Measurements from ENCODE around the gene FBXO17.
A peak's percentile ranks its signal among the peaks of the same experiment; 100 is the strongest.
"Not testable (repeated sequence)": the region's sequence is repeated elsewhere in the genome, so short reads cannot be mapped to it uniquely, and the experiment has no call there.

The FBXO17 gene

DNA sequence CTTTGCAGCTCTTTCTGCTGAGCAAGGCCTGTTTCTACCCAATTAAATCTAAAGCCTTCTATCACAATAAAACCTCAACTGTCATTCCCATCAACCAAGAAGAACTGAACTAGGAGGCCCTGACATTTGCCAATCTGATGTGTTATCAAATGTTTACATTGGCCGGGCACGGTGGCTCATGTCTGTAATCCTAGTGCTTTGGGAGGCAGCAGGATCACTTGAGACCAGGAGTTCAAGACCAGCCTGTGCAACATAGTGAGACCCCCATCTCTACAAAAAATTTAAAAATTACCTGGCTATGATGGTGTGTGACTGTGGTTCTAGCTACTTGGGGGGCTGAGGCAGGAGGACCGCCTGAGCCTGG is 2.8 kb upstream of the FBXO17 start:
- no peak for DNase-seq

DNA sequence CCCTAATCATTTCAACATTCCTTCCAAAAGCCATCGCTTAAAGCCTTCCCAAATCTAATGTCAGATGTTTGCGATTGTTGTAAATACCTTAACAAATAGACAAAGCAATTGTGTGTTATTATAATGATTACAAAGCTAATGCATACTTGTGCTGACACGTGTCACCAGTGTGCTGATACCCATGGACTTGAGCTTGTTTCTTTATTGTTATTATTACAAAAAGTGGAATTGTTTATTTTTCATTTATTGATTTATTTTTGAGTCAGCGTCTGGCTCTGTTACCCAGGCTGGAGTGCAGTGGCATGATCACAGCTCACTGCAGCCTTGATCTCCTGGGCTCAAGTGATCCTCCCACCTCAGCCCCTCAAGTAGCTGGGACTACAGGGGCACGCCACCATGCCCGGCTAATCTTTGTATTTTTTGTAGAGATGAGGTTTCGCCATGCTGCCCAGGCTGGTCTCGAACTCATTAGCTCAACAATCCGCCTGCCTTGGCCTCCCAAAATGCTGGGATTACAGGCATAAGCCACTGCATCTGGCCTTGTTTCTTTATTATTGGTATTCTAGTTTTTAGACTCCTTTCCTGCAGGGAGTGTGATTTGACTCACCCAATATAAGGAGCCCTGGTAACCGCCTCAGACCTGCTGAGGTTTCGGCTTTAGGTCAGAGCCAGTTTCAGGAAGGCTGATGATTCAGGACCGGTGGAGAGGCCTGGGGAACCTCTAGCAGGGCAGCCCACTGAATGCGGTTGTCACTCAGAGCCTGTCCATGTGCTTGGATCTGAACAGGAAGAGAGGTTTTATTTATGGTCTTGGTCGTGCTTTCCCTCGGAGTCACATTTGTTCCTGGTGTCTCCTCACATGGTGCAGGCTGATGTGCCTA is 2.1 kb upstream of the FBXO17 start:
- DNase-seq = no peak

DNA sequence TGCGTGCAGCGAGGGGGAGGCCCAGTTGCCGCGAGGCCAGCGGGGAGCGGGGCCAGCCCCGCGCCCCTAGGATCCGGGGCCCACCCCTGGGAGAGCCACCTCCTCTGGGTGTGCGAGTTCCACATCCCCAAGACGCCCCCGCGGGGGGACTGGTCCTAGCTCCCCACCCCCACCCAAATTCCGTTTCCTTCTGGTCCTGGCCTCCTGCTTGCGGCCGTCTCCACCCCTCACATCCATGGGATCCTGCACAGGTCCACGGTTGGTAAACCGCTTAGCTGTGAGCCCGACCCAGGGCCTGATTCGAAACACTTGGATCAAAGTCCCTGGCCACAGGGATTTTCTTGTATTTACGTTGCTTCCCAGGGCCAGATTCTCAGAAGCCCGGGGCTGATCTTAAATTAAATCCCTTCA is 324 bp upstream of the FBXO17 start:
- DNase-seq = no peak

DNA sequence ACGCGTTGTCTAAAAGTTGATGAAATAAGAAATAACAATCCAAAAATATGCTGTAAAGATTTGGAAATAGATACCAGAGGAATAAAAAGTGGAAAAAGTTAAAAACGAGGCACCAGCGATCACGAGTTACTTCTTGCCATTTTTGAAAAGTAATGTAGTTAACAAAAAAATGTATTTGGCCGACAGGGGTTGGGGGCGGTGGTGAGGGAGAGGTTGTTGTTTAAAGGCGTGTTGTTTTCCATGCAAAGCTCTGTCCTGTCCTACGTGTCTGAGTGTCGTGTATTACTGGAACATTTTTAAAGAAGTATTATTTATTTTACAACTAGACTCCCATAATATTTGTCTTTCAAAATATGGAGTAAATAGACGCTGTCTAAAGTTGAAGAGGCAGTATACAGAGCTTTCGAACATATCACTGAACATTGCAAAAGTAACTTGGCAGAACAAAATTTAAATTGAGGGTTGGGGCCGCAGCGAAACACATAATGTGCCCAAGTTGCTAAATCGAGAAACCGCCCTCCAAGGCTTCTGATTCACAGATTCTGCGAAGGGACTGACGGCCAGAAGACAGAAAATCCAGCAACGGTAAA is 823 bp downstream of the FBXO17 start:
- no peak for DNase-seq

DNA sequence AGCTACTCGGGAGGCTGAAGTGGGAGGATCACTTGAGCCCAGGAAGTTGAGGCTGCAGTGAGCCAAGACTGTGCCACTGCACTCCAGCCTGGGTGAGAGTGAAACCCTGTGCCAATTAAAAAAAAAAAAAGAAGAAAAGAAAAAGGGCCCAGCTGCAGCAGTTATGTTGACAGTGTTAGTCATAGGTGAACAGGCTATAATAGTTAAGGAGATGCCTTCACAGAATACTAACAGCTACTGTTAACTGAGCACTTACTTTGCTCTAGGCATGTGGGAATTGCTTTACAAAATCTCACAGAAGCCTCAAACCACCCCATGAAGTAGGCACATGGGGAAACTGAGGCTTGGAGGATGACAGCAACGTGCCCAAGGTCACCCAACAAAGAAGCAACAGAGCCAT is 3.9 kb downstream of the FBXO17 start:
- no peak for DNase-seq

DNA sequence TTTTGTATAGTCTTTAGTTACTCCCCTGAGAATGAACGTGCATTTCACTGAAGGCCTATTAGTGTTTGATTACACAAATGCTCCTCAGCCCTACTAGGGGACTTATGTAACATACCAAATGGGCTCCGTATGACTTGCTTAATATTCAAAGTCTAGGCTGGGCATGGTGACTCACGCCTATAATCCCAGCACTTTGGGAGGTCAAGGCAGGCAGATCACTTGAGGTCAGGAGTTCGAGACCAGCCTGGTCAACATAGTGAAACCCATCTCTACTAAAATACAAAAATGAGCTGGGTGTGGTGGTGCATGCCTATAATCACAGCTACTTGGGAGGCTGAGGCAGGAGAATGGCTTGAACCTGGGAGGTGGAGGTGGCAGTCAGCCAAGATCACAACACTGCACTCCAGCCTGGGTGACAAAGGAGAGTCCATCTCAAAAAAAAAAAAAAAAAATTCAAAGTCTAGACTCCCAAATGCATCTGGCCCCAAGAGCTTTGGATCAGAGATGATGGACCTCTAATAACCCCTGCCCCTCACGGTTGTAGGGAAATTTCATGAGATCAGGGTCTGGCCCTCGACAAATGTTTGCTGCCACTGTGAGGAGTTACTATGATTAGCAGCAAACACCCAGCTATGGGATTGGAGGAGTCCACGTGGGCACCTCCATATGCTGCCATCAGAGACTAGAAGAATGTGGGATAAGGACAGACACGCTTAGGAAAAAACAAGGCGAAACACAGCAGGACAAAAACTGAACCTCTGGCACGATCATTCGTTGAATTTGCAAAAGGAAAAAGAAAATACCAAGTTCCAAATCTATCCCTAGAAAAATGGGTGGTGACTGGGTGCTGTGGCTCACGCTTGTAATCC is 4.6 kb downstream of the FBXO17 start:
- DNase-seq = no peak

DNA sequence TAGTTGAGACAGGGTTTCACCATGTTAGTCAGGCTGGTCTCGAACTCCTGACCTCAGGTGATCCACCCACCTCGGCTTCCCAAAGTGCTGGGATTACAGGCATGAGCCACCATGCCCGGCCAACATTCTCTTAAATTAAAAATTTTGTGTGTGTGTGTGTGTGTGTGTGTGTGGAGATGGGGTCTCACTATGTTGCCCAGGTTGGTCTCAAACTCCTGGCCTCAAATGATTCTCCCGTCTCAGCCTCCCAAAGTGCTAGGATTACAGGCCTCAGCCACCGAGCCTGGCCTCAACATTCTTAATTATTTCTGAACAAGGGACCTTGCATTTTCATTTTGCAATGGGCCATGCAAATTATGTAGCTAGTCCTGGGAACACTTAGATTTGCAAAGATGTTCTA is 9.4 kb downstream of the FBXO17 start:
- DNase-seq = not testable (repeated sequence)

DNA sequence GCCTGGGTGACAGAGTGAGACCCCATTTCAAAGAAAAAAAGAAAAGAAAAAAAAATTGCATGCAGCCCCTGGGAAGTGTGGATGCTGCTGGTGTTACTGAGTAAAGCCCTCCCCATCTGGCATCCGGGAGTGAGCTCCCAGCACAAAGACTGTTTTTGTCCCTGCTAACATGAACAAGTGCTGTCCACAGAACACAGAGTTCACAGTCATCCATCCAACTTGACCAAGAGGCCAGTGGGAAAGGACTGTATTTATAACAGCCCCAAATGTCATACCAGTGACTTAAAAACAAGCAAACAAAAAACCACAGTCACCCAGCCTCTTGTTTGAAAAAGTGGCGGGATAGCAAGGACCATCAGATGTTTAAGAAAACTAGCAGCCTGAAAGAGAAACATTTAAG is 10.8 kb downstream of the FBXO17 start:
- no peak for DNase-seq

DNA sequence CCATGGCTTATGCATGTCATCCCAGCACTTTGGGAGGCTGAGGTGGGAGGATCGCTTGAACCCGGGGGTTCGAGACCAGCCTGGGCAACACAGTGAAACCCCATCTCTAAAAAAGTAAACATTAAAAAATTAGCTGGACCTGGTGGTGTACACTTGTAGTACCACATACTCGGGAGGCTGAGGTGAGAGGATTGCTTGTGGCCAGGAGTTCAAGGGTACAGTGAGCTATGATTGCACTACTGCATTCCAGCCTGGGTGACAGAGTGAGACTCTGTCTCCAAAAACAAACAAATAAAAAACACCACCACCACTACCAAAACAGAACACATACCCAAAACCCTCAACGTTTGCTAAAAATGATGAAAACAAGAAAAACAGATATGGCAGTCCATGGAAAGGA is 15.9 kb downstream of the FBXO17 start:
- DNase-seq = no peak

DNA sequence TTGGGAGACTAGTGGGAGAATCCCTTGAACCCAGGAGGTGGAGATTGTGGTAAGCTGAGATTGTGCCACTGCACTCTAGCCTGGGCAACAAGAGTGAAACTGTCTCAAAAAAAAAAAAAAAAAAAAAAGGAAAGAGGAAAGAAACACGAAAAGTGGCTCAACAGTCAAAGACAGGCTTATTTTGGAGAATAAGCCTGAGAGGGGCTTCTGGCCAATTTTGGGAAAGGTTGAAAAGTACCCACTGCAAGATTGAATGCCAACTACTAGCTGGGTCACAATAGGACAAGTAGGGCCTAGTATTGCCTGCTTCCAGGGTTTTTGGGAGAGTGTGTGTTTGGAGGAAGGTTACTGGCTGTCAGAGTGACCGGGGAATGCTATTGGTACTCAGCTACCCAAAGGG is 17.2 kb downstream of the FBXO17 start:
- no peak for DNase-seq

DNA sequence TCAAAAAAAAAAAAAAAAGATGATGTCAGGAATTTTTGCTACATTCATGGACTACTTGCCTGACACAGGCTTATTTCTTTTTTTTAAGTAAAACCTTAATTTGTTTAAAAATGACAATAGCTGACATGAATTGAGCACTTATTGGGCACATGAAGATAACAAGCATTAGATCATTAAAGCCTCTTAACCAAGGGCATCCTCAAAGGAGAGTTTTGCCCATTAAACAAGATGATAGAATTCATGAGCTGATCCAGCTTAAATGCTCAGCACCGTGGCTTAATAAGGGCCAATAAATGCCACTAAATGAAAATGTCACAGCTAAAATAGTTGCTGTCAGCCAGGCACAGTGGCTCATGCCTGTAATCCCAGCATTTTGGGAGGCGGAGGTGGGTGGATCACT is 19.3 kb downstream of the FBXO17 start:
- DNase-seq = no peak

DNA sequence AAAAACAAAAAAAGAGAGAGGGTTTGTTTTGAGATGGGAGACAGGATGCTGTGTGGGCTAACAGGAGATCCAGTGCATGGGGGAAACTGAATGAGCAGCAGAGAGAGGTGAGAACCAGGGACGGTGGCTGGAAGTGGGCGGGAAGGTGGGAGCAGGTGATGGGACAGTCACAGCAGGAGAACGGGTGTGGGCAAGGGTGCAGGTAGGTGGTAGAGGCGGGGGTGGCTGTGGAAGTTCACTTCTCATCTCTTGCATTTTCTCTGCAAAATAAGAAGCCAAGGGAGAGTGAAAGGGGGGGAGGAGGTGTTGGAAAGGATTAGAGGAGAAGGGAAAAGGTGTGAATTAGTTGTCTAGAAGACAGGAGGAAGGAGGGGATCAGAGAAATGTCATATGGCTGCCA is 21.9 kb downstream of the FBXO17 start:
- no peak for DNase-seq

DNA sequence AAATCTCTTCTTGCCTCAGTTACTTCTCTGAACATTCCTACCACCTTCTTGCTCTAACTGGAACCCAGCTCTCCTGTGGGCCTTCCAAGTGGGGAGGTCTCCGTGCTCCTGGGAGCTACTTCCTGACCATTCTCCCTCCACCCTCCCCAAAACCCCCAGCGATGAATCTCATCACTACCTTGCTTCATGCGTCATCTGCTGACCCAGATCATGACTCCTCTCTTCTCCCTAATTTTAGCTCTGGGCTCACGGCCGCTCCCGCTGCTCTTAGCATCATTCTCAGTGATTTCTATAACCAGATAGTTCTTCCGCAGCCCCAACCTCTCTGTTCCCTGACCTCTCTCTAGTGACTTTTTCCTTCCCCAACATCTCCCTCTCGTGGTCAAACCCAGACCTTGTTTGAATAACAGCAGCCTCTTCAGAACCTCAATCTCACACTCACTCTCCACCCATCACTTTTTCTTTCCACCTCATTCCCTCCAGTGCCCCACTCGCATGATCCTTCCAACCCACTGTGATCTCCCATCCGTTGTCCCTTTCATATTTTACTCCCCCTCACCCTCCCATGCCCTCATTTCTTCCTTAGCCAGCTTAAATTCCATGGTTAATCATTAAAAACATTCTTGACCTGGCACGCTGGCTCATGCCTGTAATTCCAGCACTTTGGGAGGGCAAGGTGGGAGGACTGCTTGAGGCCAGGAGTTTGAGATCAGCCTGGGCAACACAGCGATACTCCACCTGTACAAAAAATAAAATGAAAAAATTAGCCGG is 23.0 kb downstream of the FBXO17 start:
- DNase-seq = no peak

DNA sequence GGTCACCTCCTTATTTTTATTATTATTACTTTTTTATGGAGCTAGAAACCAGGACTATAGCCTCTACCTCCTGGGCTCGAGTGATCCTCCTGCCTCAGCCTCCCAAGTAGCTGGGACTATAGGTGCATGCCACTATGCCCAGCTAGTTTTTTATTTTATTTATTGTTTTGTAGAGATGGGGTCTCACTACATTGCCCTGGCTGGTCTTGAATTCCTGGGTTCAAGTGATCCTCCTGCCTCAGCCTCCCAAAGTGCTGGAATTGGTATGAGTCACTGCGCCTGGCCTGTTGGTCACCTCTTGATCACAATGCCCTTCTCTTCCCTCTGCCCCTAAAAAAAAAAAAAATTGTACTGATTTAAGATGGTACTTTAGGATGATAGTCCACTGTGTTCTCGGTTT is 24.4 kb downstream of the FBXO17 start:
- no peak for DNase-seq

DNA sequence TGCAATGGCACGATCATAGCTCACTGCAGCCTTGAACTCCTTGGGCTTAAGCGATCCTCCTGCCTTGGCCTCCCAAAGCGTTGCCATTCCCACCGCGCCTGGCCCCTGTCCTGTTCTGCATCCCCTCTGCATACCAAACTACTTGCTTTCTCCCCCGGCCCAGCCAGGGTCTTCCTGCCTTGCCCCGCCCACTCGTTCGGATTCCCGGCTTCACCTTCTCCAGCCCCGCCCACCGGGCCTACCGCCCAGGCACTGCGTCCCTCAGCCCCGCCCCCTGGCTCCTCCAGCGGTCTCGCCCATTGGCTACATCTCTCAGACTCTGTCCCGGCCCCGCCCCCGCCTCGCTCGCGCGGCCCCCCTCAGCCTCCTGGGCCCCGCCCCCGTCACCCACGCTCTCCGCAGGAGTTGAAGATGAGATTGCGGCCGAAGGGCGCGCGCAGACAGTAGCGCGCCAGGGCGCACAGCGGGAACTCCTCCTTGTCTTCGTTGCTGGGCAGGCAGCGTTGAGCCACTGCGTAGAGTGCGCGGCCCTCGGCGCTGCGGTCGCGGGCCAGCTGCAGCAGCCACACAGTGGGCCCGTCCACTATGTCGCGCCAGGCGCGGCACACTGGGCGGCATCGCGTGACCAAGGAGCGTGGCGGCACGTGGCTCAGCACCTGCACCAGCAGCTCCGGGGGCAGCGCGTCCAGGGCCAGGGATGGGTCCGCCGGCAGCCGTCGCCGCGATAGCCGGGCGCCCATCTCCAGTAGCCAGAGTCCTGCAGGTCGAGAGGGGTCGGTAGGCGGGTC is 25.8 kb downstream of the FBXO17 start:
- DNase-seq = peak; percentile 91

DNA sequence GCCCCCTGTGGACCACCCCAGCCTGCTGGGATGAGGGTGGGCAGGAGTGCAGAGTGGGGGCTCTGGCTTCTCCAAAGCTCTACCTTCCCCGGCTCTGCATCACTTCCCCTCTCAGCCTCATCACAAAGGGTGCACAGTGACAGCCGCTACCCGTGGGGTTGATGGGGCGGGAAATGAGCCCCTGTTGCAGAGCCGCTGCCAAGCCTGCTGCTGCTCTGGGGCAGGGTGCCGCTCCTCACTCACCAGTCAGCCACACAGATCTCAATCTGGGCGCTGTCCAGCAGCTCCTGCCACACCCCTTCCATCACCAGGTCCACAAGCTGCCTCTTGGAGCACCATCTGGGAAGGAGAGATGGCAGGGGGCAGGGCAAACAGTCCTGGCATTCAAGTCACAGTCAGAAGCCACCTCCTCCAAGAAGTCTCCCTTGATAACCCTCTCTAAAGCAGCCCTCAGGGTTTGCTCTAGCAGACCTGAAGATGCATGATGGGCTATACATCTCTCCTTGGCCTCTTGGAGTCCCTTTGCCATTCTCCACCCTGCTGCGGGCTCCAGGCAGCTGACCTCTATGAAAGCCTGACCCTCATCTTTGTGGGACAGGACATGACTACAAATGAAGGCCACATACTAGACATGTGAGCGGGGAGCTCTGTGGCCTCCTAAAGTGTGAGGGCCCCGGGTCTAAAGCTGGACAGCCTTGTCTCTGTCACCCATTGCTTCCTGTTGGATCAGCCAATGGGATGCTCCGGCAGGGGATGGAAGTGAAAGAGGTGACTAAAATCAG is 29.1 kb downstream of the FBXO17 start:
- DNase-seq = no peak

DNA sequence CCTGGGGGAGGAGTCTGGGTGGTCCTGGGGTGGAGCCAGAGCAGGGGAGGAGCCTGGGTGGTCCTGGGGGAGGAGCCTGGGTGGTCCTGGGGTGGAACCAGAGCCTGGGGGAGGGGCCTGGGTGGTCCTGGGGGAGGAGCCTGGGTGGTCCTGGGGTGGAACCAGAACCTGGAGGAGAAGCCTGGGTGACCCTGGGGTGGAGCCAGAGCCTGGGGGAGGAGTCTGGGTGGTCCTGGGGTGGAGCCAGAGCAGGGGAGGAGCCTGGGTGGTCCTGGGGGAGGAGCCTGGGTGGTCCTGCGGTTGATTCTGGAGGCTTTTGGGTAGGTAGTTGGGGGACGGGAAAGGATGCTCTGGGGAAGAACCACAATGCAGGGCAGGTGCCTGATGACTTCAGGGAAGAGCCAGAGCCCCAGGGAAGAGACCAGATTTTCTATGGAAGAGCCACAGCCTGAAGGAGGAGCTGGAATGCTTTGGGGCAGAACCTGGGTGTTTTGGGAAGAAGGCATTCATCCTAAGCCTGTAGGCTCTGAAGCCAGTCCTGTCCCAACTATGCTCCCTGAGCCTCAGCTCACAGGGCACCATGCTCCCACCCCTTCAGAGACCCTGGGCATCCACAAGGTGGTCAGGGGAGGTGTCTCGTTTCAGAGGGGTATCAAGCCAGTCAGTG is 29.8 kb downstream of the FBXO17 start:
- no peak for DNase-seq

DNA sequence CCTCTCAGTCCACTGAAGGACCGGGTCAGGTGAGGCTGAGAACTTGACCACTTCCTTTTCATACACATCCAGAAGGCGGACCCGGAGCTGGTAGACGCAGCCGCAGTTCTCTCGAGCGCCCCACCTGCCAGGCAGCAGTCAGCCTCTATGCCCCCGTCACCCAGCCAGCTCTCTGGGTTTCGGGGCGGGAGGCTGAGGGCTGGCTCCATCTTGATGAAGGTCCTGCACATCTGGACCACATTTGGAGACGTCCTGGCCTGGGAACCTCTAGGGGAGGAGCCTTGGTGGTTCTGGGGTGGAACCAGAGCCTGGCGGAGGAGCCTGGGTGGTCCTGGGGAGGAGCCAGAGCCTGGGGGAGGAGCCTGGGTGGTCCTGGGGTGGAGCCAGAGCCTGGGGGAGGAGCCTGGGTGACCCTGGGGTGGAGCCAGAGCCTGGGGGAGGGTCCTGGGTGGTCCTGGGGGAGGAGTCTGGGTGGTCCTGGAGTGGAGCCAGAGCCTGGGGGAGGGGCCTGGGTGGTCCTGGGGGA is 30.5 kb downstream of the FBXO17 start:
- DNase-seq = no peak

DNA sequence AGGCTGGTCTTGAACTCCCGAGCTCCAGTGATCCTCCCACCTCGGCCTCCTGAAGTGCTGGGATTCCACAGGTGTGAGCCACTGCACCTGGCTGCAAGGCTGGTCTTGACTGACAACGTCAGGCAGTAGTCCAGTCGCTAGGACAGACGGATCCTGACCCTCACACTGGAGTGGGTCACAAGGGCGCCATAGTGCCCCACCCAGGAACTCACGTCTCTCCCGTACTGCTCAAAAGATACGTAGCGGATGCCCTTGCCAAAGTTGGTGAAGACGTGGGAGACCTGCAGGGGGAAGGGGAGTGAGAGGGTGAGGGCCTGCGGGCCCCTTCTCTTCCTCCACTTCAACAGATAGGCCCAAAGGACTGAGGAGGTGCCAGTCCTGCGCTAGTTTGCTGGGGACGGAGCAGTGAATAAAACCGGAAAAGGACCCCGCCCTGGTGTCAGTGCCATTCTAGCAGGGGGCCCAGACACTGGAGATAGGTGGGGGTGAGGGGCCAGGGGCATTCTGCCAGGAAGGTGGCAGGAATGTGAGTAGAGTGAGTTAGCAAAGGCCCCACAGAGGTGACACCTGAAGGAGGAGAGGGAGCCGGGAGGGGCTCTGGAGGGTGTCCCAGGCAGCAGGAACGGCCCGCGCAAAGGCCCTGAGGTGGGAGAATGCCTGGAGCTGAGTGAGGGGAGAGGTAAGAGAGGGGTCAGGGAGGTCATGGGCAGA is 32.9 kb downstream of the FBXO17 start:
- no peak for DNase-seq

DNA sequence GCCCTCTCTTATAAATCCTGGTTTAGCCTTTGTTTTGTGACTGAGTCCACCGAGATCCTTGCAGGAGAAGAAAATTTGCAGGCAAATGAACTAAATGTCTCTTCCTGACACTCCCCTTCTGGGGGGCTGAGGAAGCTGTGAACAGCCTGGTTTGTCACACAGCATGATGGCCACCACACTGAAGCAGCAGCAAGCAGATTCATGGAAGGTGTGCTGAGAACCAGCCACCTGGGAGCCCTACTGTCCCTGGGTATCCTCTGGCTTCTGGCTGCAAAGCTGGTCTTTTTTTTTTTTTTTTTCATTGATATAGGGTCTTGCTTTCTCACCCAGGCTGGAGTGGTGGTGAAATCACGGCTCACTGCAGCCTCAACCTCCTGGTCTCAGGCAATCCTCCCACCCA is 33.6 kb downstream of the FBXO17 start:
- DNase-seq = no peak

Data from left hindlimb (tissue), 1 donor.